NB4 (cell line): ENCODE measurements around the gene CD209.

Source experiments
- CTCF ChIP-seq: IDR thresholded peaks from one replicate; pipeline ENCODE4 v1.5.1; 2012; ENCODE audit warnings: low read depth, low read length
- MAX ChIP-seq: IDR thresholded peaks from 2 replicates; pipeline ENCODE4 v1.6.1; 2011; ENCODE audit warnings: low read depth, low read length
- MYC ChIP-seq: IDR thresholded peaks from 2 replicates; pipeline ENCODE4 v1.6.1; 2011; ENCODE audit warnings: low read depth, low read length
- POLR2A ChIP-seq: IDR thresholded peaks from 2 replicates; pipeline ENCODE4 v1.6.1; 2011; ENCODE audit warnings: mild to moderate bottlenecking; ENCODE audit not compliant: insufficient read length; ENCODE audit errors: extremely low read depth

- no peak for TF ChIP-seq CTCF
- TF ChIP-seq POLR2A: no peak
- no peak for TF ChIP-seq MAX
- no peak for TF ChIP-seq MYC
These were observed at the start of gene CD209 for GRCh38 chr19:7746903-7747884.
